Mucosa of stomach (tissue), 1 donor: ENCODE results near the gene SLC9A8.

ENCODE experiments used
- H3K27me3 ChIP-seq: one replicate; pipeline ENCODE4 v1.7.0; 2013; ENCODE audit warnings: mild to moderate bottlenecking, low read length; ENCODE audit not compliant: control insufficient read depth, insufficient read depth
- H3K36me3 ChIP-seq: one replicate; pipeline ENCODE4 v1.7.0; 2013; ENCODE audit warnings: low read length; ENCODE audit not compliant: control insufficient read depth, insufficient read depth
- H3K4me1 ChIP-seq: one replicate; pipeline ENCODE4 v1.7.0; 2013; ENCODE audit warnings: mild to moderate bottlenecking, low read length; ENCODE audit not compliant: control insufficient read depth, insufficient read depth
- H3K4me3 ChIP-seq: one replicate; pipeline ENCODE4 v1.7.0; 2013; ENCODE audit warnings: low read length
- H3K9ac ChIP-seq: one replicate; pipeline ENCODE4 v1.7.0; 2013; ENCODE audit warnings: mild to moderate bottlenecking, low read length, moderate library complexity
- H3K9me3 ChIP-seq: one replicate; pipeline ENCODE4 v1.7.0; 2013; ENCODE audit warnings: mild to moderate bottlenecking, low read length, moderate library complexity; ENCODE audit not compliant: control insufficient read depth
- donor health status: Pancreatic carcinoma.

The SLC9A8 gene

DNA sequence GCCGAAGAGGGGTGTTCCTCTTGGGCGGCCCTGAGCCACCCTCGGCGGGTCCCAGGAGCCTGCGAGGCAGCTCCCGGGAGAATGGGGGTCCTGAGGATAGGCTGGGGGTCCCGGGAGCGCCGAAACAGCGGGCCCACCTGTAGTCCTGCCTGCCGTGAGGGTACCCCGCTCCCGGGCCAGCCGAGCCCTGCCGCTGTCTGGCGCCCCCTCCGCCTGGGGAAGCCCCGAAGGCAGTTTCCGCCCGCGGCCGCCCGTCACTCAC, 102.4 kb downstream of the SLC9A8 start:
- Histone ChIP-seq H3K4me3 (peak overlapping the region; percentile 97), H3K36me3 (no peaks in the 10 kb centered on the region), H3K27me3 (no peaks in the 10 kb centered on the region), H3K4me1 (peaks cover 35% of the 10 kb centered on the region), H3K9me3 (no peaks in the 10 kb centered on the region), H3K9ac (peak overlapping the region; percentile 97)

DNA sequence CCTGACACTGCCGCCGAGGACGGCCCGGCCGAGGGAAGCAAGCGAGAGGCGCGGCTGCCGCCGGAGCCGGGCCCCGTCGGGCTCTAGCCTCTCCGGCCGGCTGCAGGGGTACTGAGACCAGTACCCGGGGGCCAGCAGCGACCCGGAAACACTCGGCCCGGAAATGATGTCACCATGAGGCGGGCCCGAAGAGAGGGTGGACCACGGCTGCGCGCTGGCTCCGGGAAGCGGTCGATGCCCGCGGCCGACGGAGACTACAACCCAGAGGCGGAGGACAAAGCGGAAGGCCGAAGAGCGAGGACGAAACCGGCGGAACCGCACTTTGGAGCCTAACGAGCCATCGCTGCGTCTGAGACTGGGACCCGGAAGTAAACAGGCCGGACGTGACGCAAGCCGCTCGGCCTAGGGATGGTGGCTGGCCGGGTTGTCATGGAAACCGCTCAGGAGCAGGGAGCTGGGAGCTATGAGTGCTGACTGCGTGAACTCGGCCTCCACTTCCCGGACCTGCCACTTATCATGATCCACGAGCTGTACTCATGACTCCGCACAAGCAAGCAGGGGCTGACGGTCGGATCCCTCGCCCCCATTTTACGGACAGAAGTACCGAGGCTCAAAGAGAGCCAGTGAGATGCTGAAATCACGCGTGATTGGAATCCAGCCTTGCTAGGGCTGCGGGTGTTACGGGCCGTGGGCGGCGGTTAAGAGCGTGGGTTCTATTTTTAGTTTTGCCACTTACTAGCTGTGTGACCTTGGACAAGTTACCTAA, 102.9 kb downstream of the SLC9A8 start, which contains the start of gene SPATA2:
TSS of gene SPATA2 (minus strand) at position 150 of the 766 bp plus-strand sequence. CDS start 7,039 bp downstream, outside the sequence.
- no peaks in the 10 kb centered on the region for H3K9me3 ChIP-seq
- H3K36me3 ChIP-seq = no peaks in the 10 kb centered on the region
- H3K4me1 ChIP-seq = peaks cover 30% of the 10 kb centered on the region
- no peaks in the 10 kb centered on the region for H3K27me3 ChIP-seq
- peak within 1 kb of the TSS; percentile 97 for H3K9ac ChIP-seq
- peak within 1 kb of the TSS; percentile 97 for H3K4me3 ChIP-seq

DNA sequence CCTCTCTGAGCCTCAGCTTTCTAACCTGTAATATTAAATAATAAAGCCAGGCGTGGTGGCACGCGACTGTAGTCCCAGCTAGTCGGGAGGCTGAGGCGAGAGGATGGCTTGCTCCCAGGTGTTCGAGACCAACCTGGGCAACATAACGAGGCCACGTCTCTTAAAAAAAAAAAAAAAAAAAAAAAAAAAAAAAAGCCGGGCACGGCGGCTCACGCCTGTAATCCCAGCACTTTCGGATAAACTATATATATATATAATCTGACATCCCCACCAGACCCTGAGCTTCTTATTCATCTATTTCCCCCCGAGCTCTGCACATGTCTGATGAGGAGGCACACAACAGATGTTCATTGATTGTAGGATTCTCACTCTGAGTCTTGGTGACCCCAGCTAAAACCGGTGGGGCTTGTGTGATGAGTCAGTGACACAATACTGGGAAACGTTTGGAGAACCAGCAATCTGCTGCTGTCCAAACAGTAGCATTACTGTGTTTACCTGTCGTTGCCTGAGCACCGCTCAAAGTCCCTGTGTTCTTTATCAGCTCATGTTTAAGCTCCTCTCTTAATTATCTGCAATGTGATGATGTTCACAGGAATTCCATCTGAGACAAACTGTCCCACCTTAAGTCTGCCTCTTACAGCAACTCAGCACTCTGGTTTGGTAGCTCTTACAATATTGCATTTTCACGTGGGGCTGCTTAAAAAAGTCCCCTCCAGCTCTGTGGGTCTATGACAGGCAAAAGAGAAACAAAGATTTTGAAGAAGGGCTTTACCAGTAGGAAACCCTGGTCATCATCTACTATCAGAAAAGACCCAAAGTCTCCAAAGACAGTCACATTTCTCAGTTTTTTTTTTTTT, 103.7 kb downstream of the SLC9A8 start:
- H3K9ac ChIP-seq = peak overlapping the region; percentile 97
- peaks cover 23% of the 10 kb centered on the region for H3K4me1 ChIP-seq
- peak overlapping the region; percentile 97 for H3K4me3 ChIP-seq
- H3K27me3 ChIP-seq = no peaks in the 10 kb centered on the region
- H3K9me3 ChIP-seq = no peaks in the 10 kb centered on the region
- no peaks in the 10 kb centered on the region for H3K36me3 ChIP-seq

DNA sequence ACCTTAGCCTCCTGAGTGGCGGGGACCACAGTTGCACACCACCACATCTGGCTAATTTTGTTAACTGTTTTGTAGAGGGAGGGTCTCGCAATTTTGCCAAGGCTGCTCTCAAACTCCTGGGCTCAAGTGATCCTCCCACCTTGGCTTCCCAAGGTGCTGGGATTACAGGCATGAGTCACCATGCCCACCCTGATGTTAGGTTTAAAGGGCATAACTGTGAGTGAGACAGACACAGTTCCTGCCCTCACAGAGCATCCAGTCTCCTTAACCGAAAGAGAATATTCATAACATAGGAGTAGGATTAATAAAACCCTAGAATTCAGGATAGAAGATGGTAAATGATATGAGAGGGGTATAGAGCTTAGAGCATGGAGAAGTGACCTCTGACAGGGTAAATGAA, 105.8 kb downstream of the SLC9A8 start:
- no peaks in the 10 kb centered on the region for H3K27me3 ChIP-seq
- H3K4me1 ChIP-seq = peaks cover 22% of the 10 kb centered on the region
- H3K9me3 ChIP-seq = no peaks in the 10 kb centered on the region
- H3K9ac ChIP-seq = no peak overlapping the region
- H3K4me3 ChIP-seq = no peak overlapping the region
- H3K36me3 ChIP-seq = no peaks in the 10 kb centered on the region

DNA sequence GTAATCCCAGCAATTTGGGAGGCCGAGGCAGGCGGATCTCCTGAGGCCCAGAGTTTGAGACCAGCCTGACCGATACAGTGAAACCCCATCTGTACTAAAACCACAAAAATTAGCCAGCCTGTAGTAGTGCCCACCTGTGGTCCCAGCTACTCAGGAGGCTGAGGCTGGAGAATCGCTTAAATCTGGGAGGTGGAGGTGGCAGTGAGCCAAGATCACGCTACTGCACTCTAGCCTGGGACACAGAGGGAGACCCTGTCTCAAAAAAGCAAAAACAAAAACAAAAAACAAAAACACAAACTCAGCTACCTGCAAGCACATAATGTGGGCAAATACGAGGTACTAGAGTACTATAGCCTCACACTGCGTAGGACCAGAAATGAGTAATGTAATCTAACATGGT, 106.4 kb downstream of the SLC9A8 start:
- H3K4me1 ChIP-seq = peaks cover 20% of the 10 kb centered on the region
- no peaks in the 10 kb centered on the region for H3K27me3 ChIP-seq
- H3K36me3 ChIP-seq = no peaks in the 10 kb centered on the region
- no peak overlapping the region for H3K9ac ChIP-seq
- H3K9me3 ChIP-seq = no peaks in the 10 kb centered on the region
- no peak overlapping the region for H3K4me3 ChIP-seq

DNA sequence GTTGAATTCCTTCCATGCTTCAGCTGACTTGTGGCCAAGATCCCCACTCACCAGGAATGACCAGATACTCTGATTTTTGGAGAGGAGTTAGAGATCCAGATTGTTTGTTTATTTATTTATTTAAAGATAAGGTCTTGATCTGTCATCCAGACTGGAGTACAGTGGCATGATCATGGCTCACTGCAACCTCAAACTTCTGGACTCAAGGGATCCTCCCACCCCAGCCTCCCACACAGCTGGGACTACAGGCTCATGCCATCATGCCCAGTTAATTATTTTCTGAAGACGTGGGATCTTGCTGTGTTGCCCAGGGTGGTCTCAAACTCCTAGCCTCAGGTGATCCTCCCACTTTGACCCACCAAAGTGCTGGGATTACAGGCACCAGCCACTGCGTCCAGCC, 106.8 kb downstream of the SLC9A8 start:
- Histone ChIP-seq H3K36me3 (no peaks in the 10 kb centered on the region), H3K4me3 (no peak overlapping the region), H3K4me1 (peaks cover 20% of the 10 kb centered on the region), H3K9ac (no peak overlapping the region), H3K27me3 (no peaks in the 10 kb centered on the region), H3K9me3 (no peaks in the 10 kb centered on the region)

DNA sequence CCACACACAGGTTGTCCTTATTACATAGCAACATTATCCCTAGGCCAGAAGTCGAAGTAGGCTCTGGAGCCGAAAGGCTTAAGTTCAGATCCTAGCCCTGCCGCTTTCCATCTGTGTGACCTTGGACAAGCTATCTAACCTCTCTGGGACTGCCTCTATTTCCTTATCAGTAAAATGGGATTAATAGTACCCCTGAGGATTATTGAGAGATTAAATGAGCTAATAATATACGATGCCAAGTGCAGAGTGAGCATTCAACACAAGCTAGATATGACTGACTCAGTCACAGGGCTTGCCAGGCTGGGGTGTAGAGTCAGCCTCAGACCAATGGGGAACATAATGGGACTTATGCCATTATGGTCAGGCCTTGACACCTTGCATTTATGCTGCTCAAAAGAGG, 111.6 kb downstream of the SLC9A8 start:
- no peaks in the 10 kb centered on the region for H3K36me3 ChIP-seq
- peak overlapping the region; percentile 37 for H3K9ac ChIP-seq
- no peak overlapping the region for H3K4me3 ChIP-seq
- H3K9me3 ChIP-seq = no peaks in the 10 kb centered on the region
- H3K27me3 ChIP-seq = no peaks in the 10 kb centered on the region
- H3K4me1 ChIP-seq = peaks cover 15% of the 10 kb centered on the region

DNA sequence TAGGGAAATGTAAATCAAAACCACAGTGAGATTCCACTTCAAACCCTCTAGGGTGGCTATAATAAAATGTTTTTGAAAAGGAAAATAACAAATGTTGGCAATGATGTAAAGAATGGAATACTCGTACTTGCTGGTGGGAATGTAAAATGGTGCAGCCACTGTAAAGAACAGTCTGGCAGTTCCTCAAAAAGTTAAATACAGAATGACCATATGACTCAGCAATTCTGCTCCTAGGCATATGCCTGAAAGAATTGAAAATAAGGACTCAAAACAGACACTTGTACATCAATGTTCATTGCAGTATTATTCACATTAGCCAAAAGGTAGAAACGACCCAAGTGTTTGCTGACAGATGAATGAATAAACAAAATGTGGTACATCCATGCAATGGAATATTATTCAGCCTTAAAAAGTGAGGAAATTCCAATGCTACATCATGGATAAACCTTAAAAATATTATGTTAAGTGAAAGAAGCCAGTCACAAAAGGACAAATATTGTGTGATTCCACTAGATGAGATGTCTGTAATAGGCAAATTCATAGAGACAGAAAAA, 113.3 kb downstream of the SLC9A8 start:
- no peak overlapping the region for H3K4me3 ChIP-seq
- H3K4me1 ChIP-seq = peaks cover 15% of the 10 kb centered on the region
- no peaks in the 10 kb centered on the region for H3K9me3 ChIP-seq
- no peaks in the 10 kb centered on the region for H3K36me3 ChIP-seq
- H3K9ac ChIP-seq = no peak overlapping the region
- no peaks in the 10 kb centered on the region for H3K27me3 ChIP-seq

DNA sequence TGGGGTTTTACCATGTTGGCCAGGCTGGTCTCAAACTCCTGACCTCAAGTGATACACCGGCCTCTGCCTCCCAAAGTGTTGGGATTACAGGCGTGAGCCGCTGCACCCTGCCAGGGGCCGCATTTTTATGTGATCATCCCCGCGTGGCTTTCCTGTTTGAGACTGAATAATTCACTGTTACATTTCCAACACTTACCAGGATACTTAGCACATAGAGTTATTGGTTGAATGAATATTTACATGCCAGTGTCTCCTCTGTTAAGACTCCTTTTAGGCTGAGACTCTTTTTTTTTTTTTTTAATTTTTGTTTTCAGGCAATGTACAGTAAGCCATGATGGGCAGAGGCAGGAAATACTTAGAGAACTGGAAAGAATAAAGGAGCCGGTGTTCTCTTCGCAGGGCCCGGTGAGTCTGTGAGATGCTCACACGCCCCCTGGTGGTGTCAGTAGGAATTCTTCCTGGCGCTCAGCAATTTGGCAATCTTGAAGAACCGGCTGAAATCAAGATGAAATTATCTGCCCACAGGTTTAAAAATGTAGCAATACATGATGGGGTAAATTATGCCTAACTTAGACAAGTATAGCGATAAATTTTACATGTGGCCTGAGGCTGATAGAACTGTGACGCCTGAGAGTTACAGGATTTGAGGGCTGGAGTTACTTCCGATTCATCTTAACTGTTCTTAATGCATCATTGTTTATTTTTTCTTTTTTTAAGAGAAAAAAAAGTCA, 115.9 kb downstream of the SLC9A8 start:
- Histone ChIP-seq H3K36me3 (no peaks in the 10 kb centered on the region), H3K27me3 (no peaks in the 10 kb centered on the region), H3K9ac (no peak overlapping the region), H3K4me1 (peaks cover 9% of the 10 kb centered on the region), H3K4me3 (no peak overlapping the region), H3K9me3 (no peaks in the 10 kb centered on the region)

DNA sequence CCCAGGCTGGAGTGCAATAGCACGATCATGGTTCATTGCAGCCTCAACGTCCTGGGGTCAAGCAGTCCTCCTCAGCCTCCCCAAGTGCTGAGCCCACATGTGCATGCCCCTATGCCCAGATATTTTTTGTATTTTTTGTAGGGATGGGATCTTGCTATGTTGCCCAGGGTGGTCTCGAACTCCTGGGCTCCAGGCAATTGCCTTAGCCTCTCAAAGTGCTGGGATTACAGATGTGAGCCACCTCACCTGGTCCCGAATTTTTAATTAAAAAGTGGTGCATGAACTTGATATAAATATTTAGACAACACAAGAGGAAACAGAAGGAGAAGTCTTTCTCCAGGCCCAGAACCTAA, 116.5 kb downstream of the SLC9A8 start:
- H3K9ac ChIP-seq = no peak overlapping the region
- peaks cover 5% of the 10 kb centered on the region for H3K4me1 ChIP-seq
- no peaks in the 10 kb centered on the region for H3K36me3 ChIP-seq
- H3K9me3 ChIP-seq = no peaks in the 10 kb centered on the region
- no peak overlapping the region for H3K4me3 ChIP-seq
- H3K27me3 ChIP-seq = no peaks in the 10 kb centered on the region

DNA sequence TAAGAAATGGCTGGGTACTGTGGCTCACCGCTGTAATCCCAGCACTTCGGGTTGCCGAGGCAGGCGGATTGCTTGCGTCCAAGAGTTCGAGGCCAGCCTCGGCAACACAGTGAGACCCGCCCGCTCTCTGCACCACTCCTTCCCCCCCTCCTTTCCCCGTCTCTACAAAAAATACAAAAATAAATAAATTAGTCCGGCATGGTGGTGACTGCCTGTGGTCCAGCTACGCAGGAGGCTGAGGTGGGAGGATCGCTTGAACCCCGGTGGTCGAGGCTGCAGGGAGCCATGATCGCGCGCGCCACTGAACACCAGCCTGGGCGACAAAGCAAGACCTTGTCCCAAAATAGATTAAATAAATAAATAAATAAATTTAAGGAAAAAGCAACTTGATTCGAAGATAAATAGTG, 123.1 kb downstream of the SLC9A8 start:
- Histone ChIP-seq H3K4me1 (peaks cover 26% of the 10 kb centered on the region), H3K36me3 (no peaks in the 10 kb centered on the region), H3K27me3 (no peaks in the 10 kb centered on the region), H3K9me3 (no peaks in the 10 kb centered on the region), H3K4me3 (no peak overlapping the region), H3K9ac (peak overlapping the region; percentile 56)
